ENCODE data around the gene PDE10A.

GRCh38 chr6:165599596-165600487 lies 63.2 kb downstream of the PDE10A start:
- TF ChIP-seq POLR2A (IDR thresholded peaks at IDR 0.05; ENCODE audit: low read depth), result no peak
- TF ChIP-seq CTCF (IDR thresholded peaks at IDR 0.05), result no peak
- no peak for TF ChIP-seq POLR2AphosphoS5 (IDR thresholded peaks at IDR 0.05)

Data from esophagus muscularis mucosa (tissue), 3 donors.